HG03342 (cell line): Measurements from ENCODE around the gene ABCB6.

Experiments used
- ATAC-seq: cut with Tn5 transposase; IDR thresholded peaks from one replicate; pipeline ENCODE4 v1.9.1; 2021; ENCODE audit warnings: mild to moderate bottlenecking, moderate library complexity; ENCODE audit not compliant: unreplicated experiment

Gene ABCB6

DNA sequence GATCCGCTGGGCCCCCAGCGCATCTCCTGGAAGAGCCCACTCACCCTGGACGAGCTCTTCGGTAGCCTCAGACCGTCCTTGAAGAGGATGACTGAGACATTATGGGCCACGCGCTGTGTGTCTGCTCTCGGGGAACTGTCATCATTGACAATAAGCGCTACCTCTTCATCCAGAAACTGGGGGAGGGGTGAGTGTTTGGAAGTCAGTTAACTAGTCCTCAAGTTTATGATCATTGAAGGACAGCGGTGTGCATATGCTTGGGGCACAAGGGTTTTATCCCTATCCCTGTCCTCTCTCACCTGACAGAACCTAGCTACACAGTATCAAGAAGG is 27.1 kb upstream of the ABCB6 start:
- no peak for ATAC-seq

DNA sequence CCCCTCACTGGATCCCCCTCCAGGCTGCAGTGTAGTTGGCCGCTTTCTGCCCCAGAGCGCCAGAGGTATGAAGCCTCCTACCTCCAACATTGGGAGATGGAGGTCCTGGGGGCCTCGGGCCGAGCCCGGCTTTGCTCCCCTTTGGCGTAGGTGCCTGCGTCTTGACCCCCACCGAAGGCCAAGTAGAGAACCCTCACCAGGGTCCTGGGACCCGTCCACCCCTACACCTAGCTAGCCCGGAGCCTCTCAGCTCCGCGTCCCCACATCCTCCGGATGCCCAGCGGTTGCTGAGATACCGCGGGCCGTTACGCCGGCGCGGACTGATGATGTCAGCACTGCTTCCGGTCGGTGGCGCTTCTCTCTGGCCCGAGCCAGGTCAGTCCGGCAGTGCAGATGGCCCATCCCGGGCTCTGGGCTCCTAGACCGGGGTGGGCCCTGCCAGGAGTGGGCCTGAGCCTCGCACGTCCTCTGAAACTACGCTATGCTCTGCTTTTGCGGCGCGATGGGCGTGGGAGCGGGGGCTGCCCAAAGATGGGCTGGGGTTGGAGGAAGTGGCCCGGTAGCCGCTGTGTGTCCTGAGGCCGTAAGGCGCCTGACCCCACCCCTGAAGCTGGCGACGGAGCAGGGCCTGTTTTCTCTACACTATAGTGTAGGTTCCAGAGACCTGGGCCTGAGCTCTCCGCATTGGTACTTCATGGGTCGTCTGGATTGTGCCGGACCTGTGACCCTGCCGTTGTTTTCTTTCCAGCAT is 26.6 kb upstream of the ABCB6 start, which contains the start of the genes GLB1L and STK16:
Gene GLB1L, minus strand, starts transcription at position 297 of the 751 bp plus-strand sequence. CDS start 1,871 bp downstream, outside the sequence.
Gene STK16, plus strand, starts transcription at position 332 of the 751 bp plus-strand sequence. CDS start 521 bp downstream, outside the sequence.
- ATAC-seq, result peak; percentile 63

DNA sequence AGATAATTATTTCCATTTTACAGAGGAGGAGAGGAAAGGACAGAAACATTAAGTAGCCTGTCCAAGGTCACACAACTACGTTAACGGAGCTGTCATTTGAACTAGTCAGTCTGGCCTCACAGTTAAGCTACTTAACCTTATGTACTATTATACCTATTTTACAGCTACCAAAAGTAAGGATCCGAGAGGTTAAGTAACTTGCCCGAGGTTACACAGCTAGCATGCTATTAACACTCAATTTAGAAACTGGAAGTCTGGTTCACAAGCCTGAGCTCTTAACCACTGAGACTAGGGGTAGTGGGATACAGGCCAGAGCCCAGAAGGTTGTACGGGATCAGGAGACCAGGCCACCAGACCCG is 26.0 kb upstream of the ABCB6 start:
- no peak for ATAC-seq

DNA sequence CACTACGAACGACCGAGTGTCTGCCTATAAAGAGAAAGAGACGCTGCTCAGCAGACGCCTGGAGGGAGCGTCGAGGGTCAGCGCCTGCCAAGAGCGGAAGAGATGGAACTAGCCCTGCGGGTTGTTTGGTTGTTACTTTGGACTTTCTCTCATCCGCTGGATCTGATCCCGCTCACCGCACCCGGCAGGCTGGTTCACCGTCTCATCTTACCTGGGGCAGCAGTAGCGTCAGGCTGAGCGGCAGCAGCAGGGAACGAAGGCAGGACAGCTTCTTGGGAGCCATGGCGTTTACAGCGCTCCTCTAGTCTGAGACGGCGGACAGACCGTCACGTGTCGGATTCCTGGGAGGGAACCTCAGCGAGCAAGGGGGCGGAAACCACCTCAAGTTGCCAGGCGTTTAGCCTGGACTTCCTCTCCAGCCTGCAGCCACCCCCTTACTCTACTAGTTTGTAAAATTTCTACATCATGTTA is 24.6 kb upstream of the ABCB6 start:
- no peak for ATAC-seq

DNA sequence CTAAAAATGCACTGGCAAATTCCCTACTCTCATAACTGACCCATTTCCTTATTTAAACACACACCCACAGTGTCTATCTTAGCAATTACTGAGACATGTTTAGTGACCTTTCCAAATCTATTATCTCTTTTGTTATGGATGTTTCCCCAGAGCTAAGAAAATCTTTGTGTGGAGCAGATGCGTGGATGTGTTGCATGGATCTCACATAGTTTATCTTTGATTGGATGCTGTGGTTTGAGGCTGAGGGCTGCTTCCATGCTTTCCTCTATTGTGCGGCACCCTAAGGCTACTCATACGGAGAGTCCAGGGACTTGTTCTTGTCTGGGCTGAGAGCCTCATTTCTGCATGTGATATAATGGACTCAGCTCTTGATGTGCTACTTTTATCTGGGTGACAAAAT is 15.6 kb upstream of the ABCB6 start:
- no peak for ATAC-seq

DNA sequence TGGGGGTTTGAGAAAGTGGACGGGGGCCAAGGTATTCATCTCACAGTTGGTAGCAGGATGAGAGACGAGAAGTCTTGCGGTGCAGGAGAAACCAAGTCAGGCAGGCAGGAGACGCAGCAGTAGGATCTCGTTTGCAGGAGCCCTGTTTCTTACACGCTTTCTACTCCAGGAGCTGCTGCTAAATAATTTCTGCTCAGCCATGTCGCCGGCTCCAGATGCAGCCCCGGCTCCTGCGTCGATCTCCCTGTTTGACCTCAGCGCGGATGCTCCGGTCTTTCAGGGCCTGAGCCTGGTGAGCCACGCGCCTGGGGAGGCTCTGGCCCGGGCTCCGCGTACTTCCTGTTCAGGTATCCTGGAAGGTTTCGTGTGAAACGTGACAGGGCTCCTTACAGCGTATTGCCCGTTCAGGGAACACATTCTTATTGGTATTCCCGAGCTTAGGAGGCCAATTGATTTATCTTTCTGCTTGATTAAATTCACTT is 11.3 kb upstream of the ABCB6 start:
- ATAC-seq, result peak; percentile 20

DNA sequence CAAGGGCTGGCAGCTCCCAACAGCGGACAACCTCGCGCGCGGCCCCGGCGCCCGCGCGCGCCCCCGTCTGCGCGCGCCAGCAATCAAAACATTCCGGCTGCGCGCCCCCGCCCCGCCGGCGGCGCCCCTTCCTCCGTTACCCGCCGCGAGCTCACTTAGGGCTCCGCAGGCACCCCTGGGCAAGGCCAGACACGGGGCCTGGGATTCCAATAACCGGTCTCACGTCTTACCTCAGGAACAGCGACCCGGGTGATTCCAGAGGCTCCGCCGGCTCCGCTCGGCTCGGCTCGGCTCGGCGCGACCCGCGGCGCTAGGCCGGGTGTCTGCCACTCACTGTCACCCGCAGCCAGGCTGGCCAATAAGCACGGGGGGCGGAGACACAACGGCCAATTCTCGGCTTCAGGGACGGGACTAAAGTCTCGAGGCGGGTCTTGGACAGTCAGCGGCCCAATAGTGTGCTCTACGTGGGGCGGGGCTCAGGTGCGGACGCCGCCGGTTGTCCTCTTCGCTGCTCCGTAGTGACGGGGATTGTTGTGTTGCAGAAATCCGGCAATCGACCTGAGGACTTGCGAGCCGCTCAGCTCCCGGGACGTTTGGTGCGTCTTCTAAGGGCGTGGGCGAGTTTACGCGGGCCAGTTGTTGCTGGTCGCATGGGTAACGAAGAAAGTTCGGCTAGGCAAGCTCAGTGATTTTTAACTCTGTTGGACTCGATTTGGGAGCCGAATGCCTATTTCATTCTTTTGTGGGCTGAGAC is 10.7 kb upstream of the ABCB6 start, which contains the start of the genes ANKZF1 and ATG9A:
Gene ANKZF1, plus strand, starts transcription at position 502 of the 754 bp plus-strand sequence. CDS start 452 bp downstream, outside the sequence.
Gene ATG9A, minus strand, starts transcription at position 332 of the 754 bp plus-strand sequence. CDS start 1,612 bp downstream, outside the sequence.
- ATAC-seq, result peak; percentile 96

DNA sequence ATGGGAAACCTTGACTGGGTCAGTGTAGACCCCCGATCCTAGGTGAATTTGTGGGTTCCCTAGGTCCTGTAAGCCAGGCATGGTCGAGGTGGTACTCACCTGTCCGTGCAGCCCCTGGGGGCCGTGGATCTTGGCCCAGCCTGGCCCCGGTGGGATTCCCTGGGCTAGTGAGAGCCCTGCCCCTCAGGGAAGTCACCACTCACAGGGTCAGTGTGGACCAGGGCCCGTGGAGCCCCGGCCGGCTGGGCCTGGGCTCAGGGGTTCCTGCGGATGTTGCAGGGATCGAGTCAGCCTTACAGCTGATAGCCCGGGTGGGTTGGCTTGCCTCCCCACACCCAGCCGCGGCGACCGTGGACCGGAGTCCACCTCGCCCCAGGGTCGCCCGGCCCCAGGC is 10.2 kb upstream of the ABCB6 start:
- no peak for ATAC-seq

DNA sequence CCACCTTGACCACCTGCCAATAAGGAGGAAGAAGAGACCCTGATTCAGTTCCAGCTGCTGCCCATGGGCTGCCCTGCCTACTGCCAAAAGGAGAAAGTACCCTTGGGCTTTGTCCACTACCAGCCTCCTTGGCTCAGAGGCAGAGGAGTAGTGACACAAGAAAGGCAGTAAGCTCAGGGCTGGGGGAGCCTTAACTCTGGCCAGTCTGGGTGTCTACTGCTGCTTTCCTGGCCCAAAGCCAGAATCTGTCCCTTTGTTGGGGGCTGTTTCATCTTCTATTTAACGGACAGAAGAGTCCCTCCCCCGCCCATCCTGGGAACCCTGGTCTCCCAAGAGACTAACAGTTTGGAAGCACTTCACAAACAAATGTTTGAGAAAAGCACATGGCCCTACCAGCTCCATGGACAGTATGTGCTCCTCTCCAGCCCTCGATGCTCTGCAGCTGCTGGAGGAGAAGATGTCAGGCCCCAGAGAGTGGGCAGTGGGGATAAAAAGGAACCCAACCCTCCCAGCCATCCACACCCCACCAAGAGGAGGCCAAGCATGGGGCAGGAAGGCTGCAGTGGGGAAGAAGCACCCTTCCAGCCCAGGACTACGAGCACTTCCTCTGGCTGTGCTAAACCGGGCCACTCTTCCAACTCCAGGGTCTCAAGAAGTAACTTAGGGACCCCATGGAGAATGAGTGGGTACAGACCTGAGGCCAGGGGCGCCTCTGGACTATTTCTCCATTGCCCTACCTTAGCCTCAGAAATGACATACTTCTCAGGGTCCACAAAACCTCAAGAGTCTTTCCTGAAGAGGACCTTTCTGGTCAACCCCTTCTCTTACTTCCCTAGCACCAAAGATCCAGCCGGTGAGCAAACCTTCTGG is 9.5 kb upstream of the ABCB6 start:
- no peak for ATAC-seq

DNA sequence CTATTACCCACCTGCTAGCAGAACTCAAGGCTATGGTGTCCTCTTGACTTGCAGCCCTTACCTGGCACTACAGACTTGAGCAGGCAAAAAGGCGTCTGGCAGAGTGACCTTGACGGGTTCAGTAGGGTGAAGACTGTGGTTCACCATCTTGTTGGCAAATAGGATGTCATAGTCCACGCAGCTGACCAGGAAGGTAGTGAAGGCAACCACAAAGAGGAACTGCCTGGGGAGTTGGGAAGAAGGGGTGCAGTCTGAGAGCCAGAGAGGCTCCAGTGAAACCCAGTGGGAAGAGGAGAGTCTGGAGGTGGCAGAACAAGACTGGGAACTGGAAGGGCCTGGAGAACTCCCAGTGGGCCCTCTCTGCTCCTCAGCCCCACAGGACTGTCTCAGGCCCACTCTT is 6.6 kb upstream of the ABCB6 start:
- no peak for ATAC-seq

DNA sequence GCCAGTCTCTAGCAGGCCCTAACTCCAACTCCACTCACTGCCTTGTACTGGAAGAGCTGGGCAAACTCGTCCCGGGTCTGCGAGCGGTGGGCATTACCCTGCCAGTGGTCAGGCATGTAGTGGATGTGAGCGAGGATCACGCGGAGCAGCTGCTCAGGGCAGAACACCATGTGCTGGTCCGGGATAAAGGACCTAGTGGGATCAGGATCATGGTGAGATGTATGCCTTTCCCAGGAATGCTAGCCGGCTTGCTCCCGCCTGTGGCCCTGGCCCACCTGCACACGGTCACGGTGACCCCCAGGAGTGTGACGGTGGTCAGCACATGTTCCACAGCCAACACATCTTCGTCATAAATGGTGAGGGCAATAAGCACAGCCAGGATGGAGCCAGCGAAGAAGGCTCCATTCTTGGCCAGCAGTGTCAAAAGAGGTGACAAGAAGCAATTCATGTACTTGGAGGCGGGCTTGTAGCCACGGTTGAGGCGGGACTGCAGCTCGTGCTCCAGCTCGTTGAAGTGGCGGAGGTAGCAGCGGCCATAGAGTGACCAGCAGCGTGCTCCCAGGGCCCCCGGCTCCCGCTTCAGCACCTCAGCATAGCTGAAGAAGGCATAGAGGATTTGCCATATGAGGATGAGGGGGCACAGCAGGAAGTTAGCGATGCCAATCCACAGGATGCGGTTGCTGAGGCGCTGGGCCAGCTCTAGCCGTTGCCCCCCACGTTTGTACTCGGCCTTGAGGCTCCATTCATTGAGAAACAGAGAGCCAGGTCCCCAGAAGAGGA is 5.3 kb upstream of the ABCB6 start:
- ATAC-seq, result no peak

DNA sequence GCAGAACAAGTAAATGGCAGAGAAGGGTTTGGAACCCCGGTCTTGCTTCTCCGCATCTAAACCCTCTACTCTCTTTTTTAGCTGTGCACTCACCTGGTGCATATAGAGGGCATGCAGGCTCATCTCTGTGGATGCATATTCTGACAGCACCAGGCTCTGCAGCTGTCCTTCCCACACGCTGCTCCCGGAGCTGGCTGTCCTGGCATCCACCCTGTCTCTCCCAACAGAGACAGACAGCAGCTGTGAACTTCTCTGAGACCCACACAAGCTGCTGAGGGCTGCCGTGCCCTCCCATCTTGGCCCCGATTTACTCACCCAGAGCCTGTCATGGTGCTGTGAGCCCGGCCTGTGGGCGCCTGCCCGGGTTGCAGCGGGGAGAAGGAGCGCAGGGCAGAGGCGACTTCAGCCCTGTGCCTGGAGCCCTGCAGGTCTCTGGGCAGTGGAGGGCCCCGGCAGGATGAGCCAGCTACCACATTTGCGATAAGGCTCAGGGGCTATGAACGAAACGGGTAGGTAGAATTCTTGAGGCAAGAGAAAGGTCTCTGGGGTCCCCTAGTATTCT is 3.3 kb upstream of the ABCB6 start:
- ATAC-seq, result no peak

DNA sequence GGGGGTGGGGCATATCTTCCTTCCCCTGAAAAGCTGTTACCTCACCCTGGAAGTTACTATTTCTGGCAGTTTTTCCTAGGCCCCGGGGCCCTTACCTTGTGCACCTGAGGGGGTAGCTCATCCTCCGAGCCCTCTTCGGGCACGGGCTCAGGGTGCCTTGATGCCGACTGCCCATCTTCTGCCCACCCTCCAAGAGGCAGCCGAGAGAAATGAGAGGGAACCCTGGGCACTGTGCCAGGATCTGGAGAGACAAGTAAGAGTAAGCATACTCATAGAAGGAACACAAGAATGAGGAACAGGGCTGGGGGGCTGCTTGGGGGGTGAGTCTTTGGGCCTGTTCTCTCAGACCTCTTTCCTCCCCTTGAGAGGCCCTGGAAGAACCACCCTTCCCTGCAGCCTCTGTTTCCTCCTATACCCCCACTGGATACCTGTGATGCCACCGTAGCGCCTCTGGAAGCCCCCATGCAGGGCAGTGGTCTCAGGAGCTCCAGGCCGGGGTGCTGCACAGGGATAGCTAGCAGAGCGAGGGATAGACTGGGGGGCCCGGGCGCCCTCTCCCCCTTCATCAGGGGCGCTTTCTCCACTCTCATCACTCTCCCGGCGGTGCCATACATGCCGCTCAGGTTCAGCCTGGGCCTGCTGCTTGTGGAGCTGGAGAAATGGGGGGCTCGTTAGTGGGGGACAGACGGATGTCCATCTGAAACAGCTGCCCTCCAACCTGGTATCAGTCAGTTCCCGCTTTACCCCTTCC is 2.1 kb upstream of the ABCB6 start:
- ATAC-seq, result no peak

DNA sequence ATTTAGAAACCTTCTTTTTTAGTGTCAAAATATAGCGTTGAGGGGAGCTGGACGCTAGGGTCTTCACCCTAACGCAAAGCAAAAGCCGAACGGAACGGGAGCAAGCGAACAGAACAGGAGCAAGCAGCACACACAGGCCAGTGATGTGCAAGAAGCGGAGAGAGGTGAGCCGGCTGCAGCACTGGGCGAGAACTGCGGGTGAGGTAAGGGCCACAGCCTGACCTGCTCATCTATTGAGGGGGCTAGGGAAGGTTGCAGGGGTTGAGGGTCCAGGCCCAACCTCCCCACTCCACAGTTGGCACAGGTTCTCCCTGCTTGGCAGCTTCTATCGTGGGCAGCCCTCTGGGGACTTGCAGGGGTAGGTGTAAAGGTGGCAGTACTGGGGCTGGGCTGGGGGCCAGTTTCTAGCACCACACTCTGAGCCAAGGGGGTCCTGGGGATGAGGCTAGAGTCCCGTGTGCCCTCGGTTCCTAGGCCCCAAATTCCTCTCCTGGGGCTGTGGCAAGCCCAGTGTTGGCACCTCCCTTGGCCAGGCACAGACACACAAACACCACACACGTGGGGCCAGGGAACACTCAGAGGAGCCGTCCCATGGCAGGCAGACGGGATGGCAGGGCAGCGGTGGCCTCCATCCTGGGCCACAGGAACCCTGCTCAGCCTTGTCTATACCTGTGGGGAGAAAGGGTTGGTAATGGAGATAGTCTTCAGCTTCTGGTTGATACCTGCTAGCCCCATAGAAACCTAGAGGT is 1.2 kb upstream of the ABCB6 start:
- ATAC-seq, result no peak

DNA sequence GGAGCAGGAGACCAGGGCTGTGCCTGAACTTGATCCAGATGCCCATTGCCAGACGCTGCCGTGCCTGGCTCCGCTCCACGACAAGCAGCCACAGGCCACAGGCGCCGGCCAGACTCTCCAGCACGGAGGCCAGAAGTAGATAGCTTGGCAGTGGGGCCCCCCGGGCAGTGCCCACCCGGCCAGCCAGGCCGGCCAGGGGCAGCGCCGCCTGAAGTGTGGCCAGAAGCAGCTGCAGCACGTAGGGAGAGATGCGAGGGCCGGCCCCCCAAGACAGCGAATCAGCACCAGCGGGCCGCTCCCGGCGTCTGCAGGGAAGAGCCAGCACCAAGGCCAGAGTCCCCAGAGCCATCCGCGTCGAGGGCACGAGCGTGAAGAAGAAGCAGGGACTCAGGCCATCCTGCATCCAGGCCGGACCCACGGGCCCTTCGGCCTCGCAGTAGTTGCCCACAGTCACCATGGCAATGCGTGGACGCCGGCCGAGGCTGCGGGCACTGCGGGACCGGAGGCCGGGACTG is 484 bp downstream of the ABCB6 start:
- peak; percentile 24 for ATAC-seq

DNA sequence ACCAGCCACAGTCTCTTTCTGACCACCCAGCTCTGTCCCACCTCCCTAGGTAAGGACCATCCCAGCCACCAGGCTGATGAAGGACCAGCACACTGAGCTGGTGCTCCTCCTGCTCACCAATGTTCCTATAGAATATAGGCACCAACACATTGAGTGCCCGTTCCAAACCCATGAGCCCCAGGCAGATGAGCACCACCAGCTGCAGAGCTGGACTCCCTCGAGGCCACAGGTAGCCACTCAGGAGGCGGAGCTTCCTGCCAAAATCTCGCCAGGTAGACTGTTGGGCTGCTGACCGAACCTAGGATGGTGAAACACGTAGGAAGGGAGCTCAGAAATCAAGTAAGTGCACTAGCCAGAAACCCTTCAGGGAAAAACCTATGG is 2.2 kb downstream of the ABCB6 start:
- ATAC-seq, result no peak

DNA sequence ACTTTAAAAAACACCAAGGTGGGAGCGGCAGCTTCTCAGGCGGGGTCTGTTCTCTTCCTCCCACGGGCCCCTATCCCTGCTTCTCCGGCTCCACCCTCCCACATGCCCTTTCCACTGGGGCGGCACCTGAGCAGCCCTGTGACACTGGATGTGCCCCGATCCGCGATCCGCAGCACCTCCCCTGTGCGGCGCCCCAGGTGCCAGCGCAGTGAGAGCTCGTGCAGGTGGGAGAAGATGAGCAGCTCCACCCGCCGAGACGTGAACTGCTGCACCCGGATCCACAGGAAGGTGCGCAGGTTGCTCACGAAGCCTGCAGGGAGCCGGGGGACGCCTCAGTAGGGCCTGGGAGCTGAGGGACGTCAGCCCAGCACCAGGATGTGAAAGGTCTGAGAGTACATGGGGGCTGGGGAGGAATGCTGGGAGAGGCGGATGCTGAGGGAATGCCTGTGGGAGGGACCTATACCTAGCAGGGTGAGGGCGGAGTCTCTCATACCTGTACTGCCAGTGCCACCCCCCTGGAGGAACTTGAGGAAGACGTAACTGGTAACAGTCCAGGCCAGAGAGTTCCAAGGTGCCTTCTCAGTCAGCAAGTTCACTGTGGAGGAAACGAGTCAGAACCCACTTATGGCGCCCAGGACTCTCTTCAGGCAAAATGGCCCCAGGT is 2.8 kb downstream of the ABCB6 start:
- ATAC-seq, result no peak

DNA sequence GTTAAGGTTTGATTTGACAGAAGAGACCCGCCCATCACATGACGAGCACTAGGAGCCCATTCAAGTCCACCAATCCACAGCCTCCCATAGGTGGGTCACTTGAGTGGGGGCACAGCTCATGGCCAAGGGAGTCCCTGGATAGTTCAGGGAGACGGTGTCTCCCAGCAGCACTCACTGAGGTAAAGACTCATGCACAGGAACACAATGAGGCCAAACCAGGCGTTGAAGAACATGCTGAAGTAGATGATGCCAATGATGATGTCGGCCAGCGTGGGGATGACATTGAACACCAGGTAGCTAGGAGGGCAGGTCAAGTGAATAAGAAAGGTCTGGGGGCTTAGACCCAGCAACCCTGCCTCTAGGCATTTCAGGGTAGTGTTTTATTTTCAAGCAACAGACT is 4.0 kb downstream of the ABCB6 start:
- ATAC-seq, result no peak
